GM23248 (cell line): Measurements from ENCODE around the gene SLC24A5.

ENCODE experiments used
- EZH2 ChIP-seq: fragments of 200-600 bp; sonication (generic); IDR thresholded peaks from 2 replicates; pipeline ENCODE4 v1.6.1; 2018; ENCODE audit warnings: antibody characterized with exemption, mild to moderate bottlenecking; ENCODE audit not compliant: insufficient read depth, poor library complexity, severe bottlenecking
- EZH2phosphoT487 ChIP-seq: fragments of 200-600 bp; sonication (generic); IDR thresholded peaks from 2 replicates; pipeline ENCODE4 v1.6.1; 2018; ENCODE audit warnings: antibody characterized with exemption, moderate library complexity, mild to moderate bottlenecking, low read depth; ENCODE audit not compliant: insufficient read depth

GRCh38 chr15:48086576-48086975, 34.2 kb upstream of the SLC24A5 start:
- no peak for TF ChIP-seq EZH2phosphoT487
- TF ChIP-seq EZH2, result no peak
